PC-3 (cell line): ENCODE results near the gene RPS5. TPM values are rescaled to one million over a fixed set of nuclear protein-coding genes. Genes with fewer than 3 reads are reported as not detected.

Experiments
- ATAC-seq: fragments of 200-7000 bp; cut with Tn5 transposase; 2 replicates; pipeline ENCODE4 v1.9.1; 2020; ENCODE audit warnings: mild to moderate bottlenecking, moderate library complexity
- BruUV-seq: library from RNA; stranded (reverse); fragments of 400-500 nt; replicated peaks from 2 replicates; lab custom pipeline; 2021; lab: Mats Ljungman, UMichigan
- CTCF ChIA-PET: fragments of 300-600 bp; sonication (Branson Sonifier 250); formaldehyde crosslinking; loops from one replicate; lab custom pipeline; 2022; ENCODE audit warnings: antibody characterized with exemption; lab: Charles Lee
- POLR2A ChIA-PET: fragments of 300-600 bp; sonication (Branson Sonifier 250); formaldehyde crosslinking; loops from one replicate; lab custom pipeline; 2022; ENCODE audit warnings: antibody characterized with exemption; ENCODE audit not compliant: unreplicated experiment; lab: Charles Lee
- DNase-seq: peaks from one replicate; pipeline ENCODE4 v3.0.0-alpha.2; 2015
- H2AFZ ChIP-seq: fragments of 300-600 bp; sonication (generic); 2 replicates; pipeline ENCODE4 v1.6.0; 2016; ENCODE audit warnings: antibody characterized with exemption, low read length
- H3F3A ChIP-seq: fragments of 300-600 bp; sonication (generic); one replicate; pipeline ENCODE4 v1.6.0; 2017; ENCODE audit warnings: antibody characterized with exemption, low read length, control low read depth, mild to moderate bottlenecking; ENCODE audit not compliant: unreplicated experiment
- H3K27ac ChIP-seq: fragments of 300-600 bp; sonication (generic); 2 replicates; pipeline ENCODE4 v1.5.1; 2016; ENCODE audit warnings: mild to moderate bottlenecking, low read length
- H3K27me3 ChIP-seq: fragments of 300-600 bp; sonication (generic); 2 replicates; pipeline ENCODE4 v1.6.1; 2016; ENCODE audit warnings: low read length, mixed read lengths
- H3K36me3 ChIP-seq: fragments of 300-600 bp; sonication (generic); 2 replicates; pipeline ENCODE4 v1.6.1; 2016; ENCODE audit warnings: low read depth, mixed run types, low read length, mixed read lengths
- H3K4me1 ChIP-seq: fragments of 300-600 bp; sonication (generic); 2 replicates; pipeline ENCODE4 v1.5.1; 2016; ENCODE audit warnings: low read length; ENCODE audit not compliant: insufficient read depth
- H3K4me2 ChIP-seq: fragments of 300-600 bp; sonication (generic); 2 replicates; pipeline ENCODE4 v1.6.0; 2016; ENCODE audit warnings: low read length
- H3K4me3 ChIP-seq: fragments of 300-600 bp; sonication (generic); 2 replicates; pipeline ENCODE4 v1.5.1; 2016; ENCODE audit warnings: mild to moderate bottlenecking, low read length, mixed read lengths
- H3K79me2 ChIP-seq: fragments of 300-600 bp; sonication (generic); 2 replicates; pipeline ENCODE4 v1.6.1; 2017; ENCODE audit warnings: low read length, mixed read lengths
- H3K9ac ChIP-seq: fragments of 300-600 bp; sonication (generic); 2 replicates; pipeline ENCODE4 v1.6.0; 2016; ENCODE audit warnings: mild to moderate bottlenecking, low read length
- H3K9me2 ChIP-seq: fragments of 300-600 bp; sonication (generic); replicated peaks from 2 replicates; pipeline ENCODE4 v1.6.1; 2016; ENCODE audit warnings: mixed run types, low read length, mixed read lengths
- H3K9me3 ChIP-seq: fragments of 300-600 bp; sonication (generic); 2 replicates; pipeline ENCODE4 v1.6.1; 2016; ENCODE audit warnings: low read length, mixed read lengths
- H4K20me1 ChIP-seq: fragments of 300-600 bp; sonication (generic); 2 replicates; pipeline ENCODE4 v1.6.1; 2016; ENCODE audit warnings: low read length, mixed read lengths
- CTCF ChIP-seq: fragments of 300-600 bp; sonication (generic); conservative IDR thresholded peaks from 2 replicates; pipeline ENCODE4 v1.5.1; 2017; ENCODE audit warnings: antibody characterized with exemption, low read depth, mild to moderate bottlenecking, low read length
- EZH2 ChIP-seq: fragments of 300-600 bp; sonication (generic); IDR thresholded peaks from one replicate; pipeline ENCODE4 v1.6.1; 2017; ENCODE audit warnings: antibody characterized with exemption, mild to moderate bottlenecking, low read length; ENCODE audit not compliant: unreplicated experiment
- EZH2phosphoT487 ChIP-seq: fragments of 300-600 bp; sonication (generic); IDR thresholded peaks from 2 replicates; pipeline ENCODE4 v1.6.1; 2018; ENCODE audit warnings: mild to moderate bottlenecking, antibody characterized with exemption, low read length, borderline replicate concordance
- intact Hi-C: fragments of 100-400 bp; cut with micrococcal nuclease; formaldehyde crosslinking; loops from 2 replicates; pipeline ENCODE4 v1.9.0; 2023
- total RNA-seq: library from RNA; depleted of rRNA; stranded (reverse); fragments of >200 nt; gene quantifications from 2 replicates; pipeline ENCODE4 v1.2.3, GENCODE V29; 2014

The RPS5 gene
- total RNA-seq, 1 experiment from 2014 or later: 3,776 TPM

DNA sequence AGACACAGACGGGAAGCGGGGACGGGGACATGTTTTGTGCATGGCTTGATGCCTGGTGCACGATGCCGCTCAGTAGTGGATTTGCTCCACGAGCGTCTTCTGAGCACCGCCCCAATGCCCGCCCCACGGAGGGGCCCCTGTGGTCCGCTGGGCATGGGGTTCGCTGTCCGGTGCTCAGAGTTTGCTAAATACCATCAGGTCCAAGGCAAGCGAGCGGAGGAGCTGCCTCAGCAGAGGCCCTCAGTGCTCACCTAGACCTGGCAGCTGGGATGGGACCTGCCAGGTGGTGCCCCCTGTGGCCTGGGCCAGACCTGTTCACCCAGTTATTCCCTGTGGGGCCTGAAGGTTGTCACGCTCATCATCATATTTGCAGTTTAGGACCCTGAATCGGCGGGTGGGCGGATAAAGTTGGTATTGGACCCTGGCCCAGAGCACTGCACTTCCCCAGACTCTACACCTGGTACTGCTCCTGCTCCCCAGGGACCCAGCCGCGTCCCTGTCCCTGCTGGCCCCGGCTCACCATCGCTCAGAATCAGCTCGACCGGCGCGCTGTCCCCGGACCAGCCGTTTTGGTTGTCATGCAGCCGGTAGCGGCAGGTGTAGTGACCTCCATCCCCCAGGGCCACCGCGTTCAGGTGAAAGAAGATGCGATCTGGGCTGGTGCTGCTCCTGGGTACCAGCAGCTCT lies 36.1 kb upstream of the RPS5 start:
- Histone ChIP-seq H3K9me2 (no peaks in the 10 kb centered on the region), H3K27ac (no peak overlapping the region), H3K4me2 (peak overlapping the region; percentile 35), H3K4me1 (no peaks in the 10 kb centered on the region), H3F3A (no peaks in the 10 kb centered on the region), H3K9ac (no peak overlapping the region), H3K9me3 (no peaks in the 10 kb centered on the region), H3K36me3 (no peaks in the 10 kb centered on the region), H3K27me3 (peaks cover 26% of the 10 kb centered on the region), H2AFZ (peak overlapping the region; percentile 57; the same call in 1 of the 2 replicates), H4K20me1 (no peaks in the 10 kb centered on the region), H3K4me3 (0 out of 2 replicates have a peak overlapping the region, but pooled peaks have one; percentile 7), H3K79me2 (no peaks in the 10 kb centered on the region)
- intact Hi-C loops: no loop called here
- TF ChIP-seq CTCF: no peak
- TF ChIP-seq EZH2: no peak
- CTCF ChIA-PET: no interaction called here
- ATAC-seq (peak; percentile 13; the same call in 1 of the 2 replicates), DNase-seq (no peak)
- POLR2A ChIA-PET: no interaction called here
- no TSS peak for BruUV-seq

- ATAC-seq (no peak), DNase-seq (no peak)
- Histone ChIP-seq H3K9ac (no peak overlapping the region), H2AFZ (no peak overlapping the region), H3K4me3 (no peak overlapping the region), H3K9me3 (no peaks in the 10 kb centered on the region), H3K36me3 (no peaks in the 10 kb centered on the region), H3K9me2 (no peaks in the 10 kb centered on the region), H3K4me1 (no peaks in the 10 kb centered on the region), H3K27me3 (peaks cover 26% of the 10 kb centered on the region), H4K20me1 (no peaks in the 10 kb centered on the region), H3K4me2 (no peak overlapping the region), H3F3A (no peaks in the 10 kb centered on the region), H3K27ac (no peak overlapping the region), H3K79me2 (no peaks in the 10 kb centered on the region)
- intact Hi-C loops: no loop called here
- POLR2A ChIA-PET: no interaction called here
- no peak for TF ChIP-seq CTCF
- TF ChIP-seq EZH2: no peak
- no peak for TF ChIP-seq EZH2phosphoT487
- CTCF ChIA-PET: no interaction called here
- no TSS peak for BruUV-seq
Measured at GRCh38 chr19:58351558-58351878, 35.6 kb upstream of the RPS5 start.

DNA sequence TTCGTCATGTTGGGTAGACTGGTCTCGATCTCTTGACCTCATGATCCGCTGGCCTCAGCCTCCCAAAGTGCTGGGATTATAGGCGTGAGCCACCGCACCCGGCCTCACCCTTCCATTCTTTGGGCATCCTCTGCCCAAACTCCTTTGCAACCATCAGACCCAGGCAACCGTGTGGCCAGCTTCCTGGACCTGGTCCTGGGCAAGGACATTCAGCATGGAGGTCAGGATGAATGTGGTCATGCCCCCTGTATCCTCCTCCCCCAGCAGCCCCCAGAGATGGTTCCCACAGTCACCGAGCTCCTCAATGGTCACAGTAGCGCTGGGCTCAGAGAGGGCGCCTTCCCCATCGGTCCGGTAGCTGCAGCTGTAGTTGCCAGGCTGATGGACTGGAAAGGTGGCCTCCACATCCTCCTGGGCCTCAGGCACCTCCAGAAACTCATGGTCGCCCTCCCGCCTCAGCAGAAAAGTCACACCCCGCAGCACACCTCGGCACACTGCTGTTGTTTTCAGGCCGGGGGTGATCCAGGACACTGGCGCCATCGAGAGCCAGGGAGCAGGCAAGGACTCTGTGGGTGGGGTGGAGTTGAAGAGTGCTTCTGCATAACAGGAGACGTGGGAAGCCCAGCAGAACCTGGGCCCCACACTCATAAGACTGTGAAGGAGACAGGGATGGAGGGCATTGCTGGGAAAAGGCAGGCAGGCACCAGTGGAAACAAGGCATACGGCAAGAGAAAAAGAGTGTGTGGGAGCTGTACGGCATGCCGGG lies 34.9 kb upstream of the RPS5 start:
- no peaks in the 10 kb centered on the region for H3K4me1 ChIP-seq
- H3K9ac ChIP-seq: no peak overlapping the region
- no peaks in the 10 kb centered on the region for H4K20me1 ChIP-seq
- no peak overlapping the region for H3K4me2 ChIP-seq
- BruUV-seq: no TSS peak
- H3F3A ChIP-seq: no peaks in the 10 kb centered on the region
- no peak overlapping the region for H2AFZ ChIP-seq
- H3K9me3 ChIP-seq: no peaks in the 10 kb centered on the region
- peaks cover 26% of the 10 kb centered on the region for H3K27me3 ChIP-seq
- intact Hi-C loops: no loop called here
- TF ChIP-seq CTCF: no peak
- no peak for TF ChIP-seq EZH2phosphoT487
- TF ChIP-seq EZH2: no peak
- ChIA-PET POLR2A (no interaction called here), CTCF (no interaction called here)
- ATAC-seq (no peak), DNase-seq (no peak)
- H3K79me2 ChIP-seq: no peaks in the 10 kb centered on the region
- H3K4me3 ChIP-seq: no peak overlapping the region
- H3K36me3 ChIP-seq: no peaks in the 10 kb centered on the region
- H3K27ac ChIP-seq: no peak overlapping the region
- H3K9me2 ChIP-seq: no peaks in the 10 kb centered on the region
